HG03432 (cell line): ENCODE measurements around the gene KYNU.
"Not testable (repeated sequence)": the region's sequence is repeated elsewhere in the genome, so short reads cannot be mapped to it uniquely, and the experiment has no call there.

Source experiments
- ATAC-seq: cut with Tn5 transposase; IDR thresholded peaks from one replicate; pipeline ENCODE4 v1.9.1; 2021; ENCODE audit warnings: mild to moderate bottlenecking, moderate library complexity; ENCODE audit not compliant: unreplicated experiment

KYNU gene

DNA sequence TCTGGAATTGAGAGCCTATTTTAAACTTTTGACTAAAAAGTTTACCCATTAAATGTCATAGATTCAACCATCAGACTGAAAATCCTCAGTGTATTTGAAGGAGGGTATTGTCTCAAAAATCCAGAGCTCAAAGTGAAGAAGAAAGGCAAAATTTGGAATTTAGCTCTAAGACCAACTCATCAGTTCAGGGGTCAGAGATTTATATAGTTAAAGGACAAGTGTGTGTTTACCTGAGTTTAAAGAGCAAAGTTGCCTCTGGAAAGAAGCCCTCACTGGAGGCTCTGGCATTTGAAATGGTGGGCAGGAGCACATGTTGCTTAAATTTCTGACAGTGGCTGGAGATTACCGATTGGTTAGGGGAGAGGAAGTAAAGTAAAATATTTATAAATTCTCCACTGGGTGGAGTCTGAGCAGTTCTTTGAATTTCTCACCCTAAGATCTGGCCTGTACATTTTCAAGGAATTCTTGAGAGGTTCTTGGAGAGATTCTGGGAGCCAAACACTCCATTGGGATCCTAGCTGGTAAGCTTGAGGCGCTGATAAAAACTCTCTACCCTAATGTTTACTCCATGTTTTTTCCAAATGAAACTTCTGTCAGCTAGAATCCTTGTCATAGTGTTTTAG lies at the start of gene KYNU:
Gene KYNU (plus strand): TSS at position 449 of the 623 bp plus-strand sequence. CDS start 7,704 bp downstream, outside the sequence.
- peak; percentile 64 for ATAC-seq

- no peak for ATAC-seq
Measured at GRCh38 chr2:142834021-142834420, 43.4 kb upstream of the KYNU start.

DNA sequence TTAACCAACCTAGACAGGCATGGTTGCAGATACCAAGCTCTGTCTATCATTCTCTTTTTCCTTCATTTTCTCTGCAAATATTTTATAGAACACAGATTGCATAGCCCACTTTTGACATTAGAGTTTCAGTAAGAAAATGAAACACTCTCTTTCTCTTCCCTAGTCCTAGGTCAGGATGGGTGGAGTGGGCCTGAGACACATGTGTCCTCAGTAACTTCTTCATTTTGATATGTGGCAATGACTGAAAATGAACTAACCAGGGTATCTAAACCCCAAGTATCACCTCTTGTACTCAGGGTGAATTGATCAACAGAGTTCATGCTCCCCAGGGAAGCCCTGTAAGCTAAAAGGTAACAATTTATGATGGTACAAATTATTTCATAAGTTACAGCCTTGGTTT lies 37.0 kb upstream of the KYNU start:
- ATAC-seq: no peak

GRCh38 chr2:142841788-142842187 lies 35.7 kb upstream of the KYNU start:
- no peak for ATAC-seq

- ATAC-seq: no peak
Measured at GRCh38 chr2:142842369-142842768, 35.1 kb upstream of the KYNU start.

- no peak for ATAC-seq
Measured at GRCh38 chr2:142843731-142844130, 33.7 kb upstream of the KYNU start.

- ATAC-seq: no peak
Measured at GRCh38 chr2:142848023-142848606, 29.3 kb upstream of the KYNU start.

DNA sequence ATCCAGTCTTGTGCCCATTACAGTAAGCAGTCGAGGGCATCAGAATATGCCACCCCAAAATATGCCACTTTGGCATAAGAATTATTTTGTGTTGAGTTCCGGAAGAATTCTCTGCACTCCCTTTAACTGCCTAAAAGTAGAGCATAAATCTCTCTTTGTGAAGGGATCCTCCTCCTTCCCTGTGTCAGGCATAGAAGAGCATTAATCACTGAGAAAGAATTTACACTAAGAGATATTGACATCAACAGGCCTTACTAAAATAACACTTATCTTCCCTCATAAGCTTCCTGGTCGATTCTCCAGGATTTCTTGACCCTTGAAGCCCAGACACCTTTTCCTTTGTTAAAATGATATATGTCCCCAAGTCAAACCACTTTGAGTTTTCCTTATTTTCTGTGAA lies 27.6 kb upstream of the KYNU start:
- ATAC-seq: no peak

- ATAC-seq: no peak
Measured at GRCh38 chr2:142853912-142854311, 23.6 kb upstream of the KYNU start.

GRCh38 chr2:142857256-142858164 lies 20.0 kb upstream of the KYNU start:
- no peak for ATAC-seq

DNA sequence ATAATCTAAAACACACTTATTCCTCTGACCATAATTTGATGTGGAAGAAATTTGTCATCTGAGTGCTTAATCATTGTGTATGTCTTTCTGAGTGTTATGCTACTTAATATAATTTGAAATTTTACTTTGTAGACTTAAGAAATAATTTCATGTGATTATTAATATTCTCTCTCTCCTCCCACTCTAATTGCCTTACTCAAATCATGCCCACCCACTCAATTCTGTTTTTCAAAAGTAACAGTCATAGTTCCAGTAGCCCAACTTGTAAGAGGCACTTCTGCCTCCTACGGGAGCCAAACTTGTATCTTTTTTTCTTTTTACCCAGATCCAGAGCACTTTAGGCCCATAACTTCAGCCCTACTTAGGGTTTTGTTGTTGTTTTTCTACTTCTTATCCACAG lies 18.5 kb upstream of the KYNU start:
- ATAC-seq: no peak

DNA sequence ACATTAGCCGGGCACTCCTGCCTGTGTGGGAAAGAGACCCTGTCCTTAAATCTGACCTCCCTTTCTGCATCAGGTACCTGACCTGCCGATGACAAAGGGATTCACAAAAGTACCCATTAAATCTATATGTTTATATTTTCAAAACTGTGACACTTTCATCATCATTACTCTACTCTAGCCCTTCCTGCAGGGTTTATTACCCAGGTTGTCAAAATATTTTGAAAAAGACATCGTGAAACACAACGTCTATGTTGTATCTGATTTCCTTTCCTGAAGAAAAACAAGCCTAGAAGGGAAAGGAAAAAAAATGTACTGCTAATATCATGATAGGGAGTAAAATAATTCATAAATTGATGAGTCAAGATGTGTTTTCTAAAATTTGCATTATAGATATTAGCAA lies 15.2 kb upstream of the KYNU start:
- ATAC-seq: no peak

GRCh38 chr2:142862847-142863246 lies 14.6 kb upstream of the KYNU start:
- ATAC-seq: no peak

DNA sequence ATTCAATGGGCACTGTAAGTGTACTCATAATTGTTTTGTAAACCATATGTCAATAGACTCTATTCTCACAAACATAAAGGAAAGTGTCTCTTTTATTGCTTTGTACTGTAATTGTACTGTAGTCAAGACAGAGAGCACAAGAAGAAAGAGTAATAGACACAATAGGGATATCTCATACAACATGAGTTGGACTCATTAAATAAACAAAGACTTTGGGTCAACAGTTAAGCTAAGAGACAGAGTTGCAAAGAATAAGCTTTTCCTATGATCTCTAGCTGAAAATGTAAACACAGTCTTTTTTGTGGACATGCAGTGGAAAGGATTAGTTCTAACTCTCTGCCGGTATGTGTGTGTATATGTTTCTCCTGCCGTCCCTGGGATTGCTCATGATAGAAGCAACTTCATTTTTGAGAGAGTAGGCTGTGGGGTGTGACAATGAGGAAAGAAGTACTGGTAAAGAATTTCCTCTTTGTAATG lies 13.9 kb upstream of the KYNU start:
- no peak for ATAC-seq

GRCh38 chr2:142864605-142865004 lies 12.9 kb upstream of the KYNU start:
- not testable (repeated sequence) for ATAC-seq

GRCh38 chr2:142865924-142866323 lies 11.5 kb upstream of the KYNU start:
- ATAC-seq: peak; percentile 88

GRCh38 chr2:142866426-142866825 lies 11.0 kb upstream of the KYNU start:
- ATAC-seq: peak; percentile 19

DNA sequence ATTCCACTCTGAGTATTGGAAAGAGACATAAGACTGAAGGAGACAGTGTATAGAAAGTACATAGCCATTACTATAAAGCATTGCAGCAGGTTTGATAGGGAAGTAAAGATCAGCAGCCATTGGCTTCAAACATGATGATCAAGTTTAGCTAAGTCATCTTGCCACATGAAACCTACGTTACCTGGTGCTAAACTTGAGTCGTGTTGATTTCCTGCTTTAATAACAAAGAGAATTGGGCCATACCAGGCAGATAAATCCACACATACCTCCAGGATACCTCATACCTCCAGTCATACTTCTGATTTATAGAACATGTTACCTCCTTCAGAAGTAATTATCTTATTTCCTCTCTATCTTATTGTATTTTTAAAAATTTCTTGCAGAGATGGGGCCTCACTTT lies 10.3 kb upstream of the KYNU start:
- no peak for ATAC-seq

GRCh38 chr2:142868229-142868762 lies 9.2 kb upstream of the KYNU start:
- ATAC-seq: peak; percentile 45

GRCh38 chr2:142869065-142869460 lies 8.4 kb upstream of the KYNU start:
- not testable (repeated sequence) for ATAC-seq

- ATAC-seq: no peak
Measured at GRCh38 chr2:142869461-142870106, 7.9 kb upstream of the KYNU start.
